Sigmoid colon (tissue), 7 donors: ENCODE measurements around the gene CLIC3. TPM values are rescaled to one million over a fixed set of nuclear protein-coding genes. Genes with fewer than 3 reads are reported as not detected.

Source experiments
- DNase-seq: peaks from one replicate; pipeline ENCODE4 v3.0.0-alpha.2; 2019
- H3K27ac ChIP-seq, 4 donors: fragments of 200-600 bp; sonication (generic); one replicate each; pipeline ENCODE4 v1.5.1; 2016 to 2019; ENCODE audit warnings: mild to moderate bottlenecking in 1 of 4
- H3K27me3 ChIP-seq, 3 donors: fragments of 200-600 bp; sonication (generic); one replicate each; pipeline ENCODE4 v1.5.1; 2019; ENCODE audit warnings: mild to moderate bottlenecking in 1 of 3
- H3K36me3 ChIP-seq, 4 donors: fragments of 200-600 bp; sonication (generic); one replicate each; pipeline ENCODE4 v1.5.1; 2016 to 2019
- H3K4me1 ChIP-seq, 4 donors: fragments of 200-600 bp; sonication (generic); one replicate each; pipeline ENCODE4 v1.5.1; 2017 to 2019
- H3K4me3 ChIP-seq, 4 donors: fragments of 200-600 bp; sonication (generic); one replicate each; pipeline ENCODE4 v1.5.1; 2017 to 2019; ENCODE audit warnings: mild to moderate bottlenecking in 2 of 4, moderate library complexity in 1 of 4
- H3K9me3 ChIP-seq, 4 donors: fragments of 200-600 bp in 3 of 4; sonication (generic) in 3 of 4; one replicate each; pipeline versions ENCODE4 v1.5.1 to v1.6.1; 2013 to 2019
- CTCF ChIP-seq, 4 experiments: fragments of 450-650 bp in 3 of 4; fragments of 200-600 bp in 1 of 4; IDR thresholded peaks; one replicate each; pipeline ENCODE4 v1.5.1; 2016 to 2019; ENCODE audit warnings: antibody characterized with exemption in 4 of 4, mild to moderate bottlenecking in 3 of 4, moderate library complexity in 2 of 4
- EP300 ChIP-seq, 4 donors: sonication (generic); formaldehyde crosslinking; IDR thresholded peaks; one replicate each; pipeline ENCODE4 v1.6.1; 2017; ENCODE audit warnings: antibody characterized with exemption in 4 of 4
- POLR2A ChIP-seq, 2 donors: fragments of 450-650 bp; IDR thresholded peaks; one replicate each; pipeline ENCODE4 v1.6.1; 2016; ENCODE audit warnings: antibody characterized with exemption in 2 of 2, mild to moderate bottlenecking in 2 of 2, moderate library complexity in 2 of 2
- POLR2AphosphoS5 ChIP-seq, 4 donors: sonication (generic); formaldehyde crosslinking; IDR thresholded peaks; one replicate each; pipeline ENCODE4 v1.6.1; 2017; ENCODE audit warnings: antibody characterized with exemption in 4 of 4
- WGBS, 2 donors: extraction: QIAGEN DNeasy Blood & Tissue Kit; methylation state at CpG; one replicate each; pipeline ENCODE4 v1.1.7; 2013; 5-methylcytosine and 5-hydroxymethylcytosine counted together
- intact Hi-C: fragments of 100-400 bp; cut with DNase I; formaldehyde crosslinking; loops from one replicate; pipeline ENCODE4 v1.15.1; 2023
- polyA plus RNA-seq, 3 donors: library from polyadenylated mRNA; stranded (reverse); fragments of 200-250 nt; gene quantifications; one replicate each; pipeline ENCODE4 v1.2.3, GENCODE V29; 2013
- total RNA-seq, 4 donors: library from RNA; depleted of rRNA; stranded (reverse); fragments of >200 nt; gene quantifications; one replicate each; pipeline ENCODE4 v1.1.0, GENCODE V29; 2016
- donor health status: healthy with polysubstance abuse.
- donor health status: Bipolar disorder and iron deficiency.
- donor health status: healthy.

Gene CLIC3
- total and polyA plus RNA-seq, 7 donors = 1.4 to 4.7 TPM; not detected in 5

- WGBS, 2 donors = 84 to 88% methylated on average over 12 of the region's 12 CpGs
- DNase-seq = no peak
Observed at GRCh38 chr9:136963751-136964150, 32.6 kb downstream of the CLIC3 start.

GRCh38 chr9:136963341-136963740 is 33.0 kb downstream of the CLIC3 start:
- Histone ChIP-seq H3K27ac (no peak overlapping the region), H3K9me3 (no peaks in the 10 kb centered on the region), H3K36me3 (no peaks in the 10 kb centered on the region), H3K4me1 (peaks cover 0 to 5% (median 3%) of the 10 kb centered on the region in 4 donors), H3K4me3 (no peak overlapping the region), H3K27me3 (peaks cover 0 to 10% (median 0%) of the 10 kb centered on the region in 3 donors)
- WGBS, 2 donors = 90 to 93% methylated on average over 15 of the region's 15 CpGs
- DNase-seq = no peak
- TF ChIP-seq EP300 (IDR thresholded peaks at IDR 0.05) (no peak), CTCF (IDR thresholded peaks at IDR 0.05) (no peak), POLR2A (IDR thresholded peaks at IDR 0.05) (no peak), POLR2AphosphoS5 (IDR thresholded peaks at IDR 0.05) (no peak)
- intact Hi-C loops = no loop called here

More at GRCh38 chr9:136963751-136964150, 32.6 kb downstream of the CLIC3 start:
- no peak for TF ChIP-seq CTCF (IDR thresholded peaks at IDR 0.05)
- intact Hi-C loops = no loop called here
- peaks cover 0 to 5% (median 3%) of the 10 kb centered on the region in 4 donors for H3K4me1 ChIP-seq
- no peaks in the 10 kb centered on the region for H3K36me3 ChIP-seq
- no peak overlapping the region for H3K27ac ChIP-seq
- no peak overlapping the region for H3K4me3 ChIP-seq
- H3K27me3 ChIP-seq = peaks cover 0 to 15% (median 0%) of the 10 kb centered on the region in 3 donors
- H3K9me3 ChIP-seq = no peaks in the 10 kb centered on the region

GRCh38 chr9:136962701-136963248 is 33.6 kb downstream of the CLIC3 start:
- Histone ChIP-seq H3K4me1 (peaks cover 0 to 5% (median 3%) of the 10 kb centered on the region in 4 donors), H3K36me3 (no peaks in the 10 kb centered on the region), H3K27me3 (peaks cover 0 to 7% (median 0%) of the 10 kb centered on the region in 3 donors), H3K27ac (no peak overlapping the region), H3K4me3 (no peak overlapping the region), H3K9me3 (no peaks in the 10 kb centered on the region)
- DNase-seq = no peak
- intact Hi-C loops = no loop called here
- WGBS, 2 donors = 88 to 91% methylated on average over 11 of the region's 11 CpGs
- TF ChIP-seq POLR2A (IDR thresholded peaks at IDR 0.05) (no peak), POLR2AphosphoS5 (IDR thresholded peaks at IDR 0.05) (no peak), CTCF (IDR thresholded peaks at IDR 0.05) (no peak), EP300 (IDR thresholded peaks at IDR 0.05) (no peak)

GRCh38 chr9:136962163-136962562 is 34.2 kb downstream of the CLIC3 start:
- TF ChIP-seq POLR2A (IDR thresholded peaks at IDR 0.05) (no peak), EP300 (IDR thresholded peaks at IDR 0.05) (no peak), POLR2AphosphoS5 (IDR thresholded peaks at IDR 0.05) (no peak), CTCF (IDR thresholded peaks at IDR 0.05) (no peak)
- WGBS, 2 donors = 95 to 96% methylated on average over 9 of the region's 9 CpGs
- H3K27ac ChIP-seq = no peak overlapping the region

More at GRCh38 chr9:136962163-136962562, 34.2 kb downstream of the CLIC3 start:
- Histone ChIP-seq H3K4me1 (peaks cover 0 to 5% (median 3%) of the 10 kb centered on the region in 4 donors), H3K9me3 (no peaks in the 10 kb centered on the region), H3K27me3 (peaks cover 0 to 7% (median 0%) of the 10 kb centered on the region in 3 donors), H3K36me3 (no peaks in the 10 kb centered on the region), H3K4me3 (no peak overlapping the region)
- intact Hi-C loops = no loop called here
- no peak for DNase-seq
